GM19193 (cell line): ENCODE data around the gene FBXL14.

Experiments
- POLR2A ChIP-seq: IDR thresholded peaks from 4 replicates; pipeline ENCODE4 v1.6.1; 2011; ENCODE audit not compliant: insufficient read depth, insufficient read length; ENCODE audit errors: extremely low read depth

The FBXL14 gene

DNA sequence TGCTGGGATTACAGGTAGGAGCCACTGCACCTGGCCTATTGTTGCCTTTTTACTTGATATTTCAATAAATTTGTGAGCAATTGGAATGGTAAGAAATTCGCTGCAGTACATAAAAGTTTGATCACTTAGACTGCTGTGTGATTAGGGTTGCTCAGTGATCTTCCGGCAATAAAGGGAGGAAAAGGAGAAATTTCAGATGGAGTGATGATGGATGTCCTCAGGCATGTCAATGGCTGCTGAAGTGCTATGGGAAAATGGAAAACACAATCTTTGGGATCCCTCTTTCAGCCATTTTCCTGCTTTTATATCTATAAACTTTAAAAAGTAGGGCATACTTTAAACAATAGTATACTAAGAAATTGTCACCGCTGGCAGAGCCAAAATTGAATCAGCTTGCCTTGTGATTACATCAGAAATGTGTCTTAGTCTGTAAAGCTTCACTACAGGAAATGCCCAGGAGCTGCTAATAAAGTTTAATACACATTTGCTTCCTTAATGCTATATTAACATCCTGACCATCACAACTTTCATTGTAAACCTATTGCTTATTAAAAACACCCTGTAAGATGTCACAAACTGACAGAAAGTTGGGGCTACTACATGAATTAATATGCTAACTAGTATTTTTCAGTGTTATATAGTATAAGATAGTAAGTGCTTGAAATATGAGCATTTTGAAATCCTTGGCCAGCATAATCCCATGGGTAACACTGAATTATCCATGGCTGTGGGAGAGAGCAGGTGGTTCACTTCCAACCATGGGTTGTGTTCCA is 13.7 kb upstream of the FBXL14 start:
- no peak for TF ChIP-seq POLR2A

- TF ChIP-seq POLR2A: peak; percentile 65
Observed at GRCh38 chr12:1606021-1606622, 11.7 kb upstream of the FBXL14 start.

- no peak for TF ChIP-seq POLR2A
Observed at GRCh38 chr12:1605129-1606020, 11.0 kb upstream of the FBXL14 start.

- TF ChIP-seq POLR2A: no peak
Observed at GRCh38 chr12:1604464-1604863, 10.1 kb upstream of the FBXL14 start.

GRCh38 chr12:1603269-1603993 is 9.1 kb upstream of the FBXL14 start:
- TF ChIP-seq POLR2A: no peak

DNA sequence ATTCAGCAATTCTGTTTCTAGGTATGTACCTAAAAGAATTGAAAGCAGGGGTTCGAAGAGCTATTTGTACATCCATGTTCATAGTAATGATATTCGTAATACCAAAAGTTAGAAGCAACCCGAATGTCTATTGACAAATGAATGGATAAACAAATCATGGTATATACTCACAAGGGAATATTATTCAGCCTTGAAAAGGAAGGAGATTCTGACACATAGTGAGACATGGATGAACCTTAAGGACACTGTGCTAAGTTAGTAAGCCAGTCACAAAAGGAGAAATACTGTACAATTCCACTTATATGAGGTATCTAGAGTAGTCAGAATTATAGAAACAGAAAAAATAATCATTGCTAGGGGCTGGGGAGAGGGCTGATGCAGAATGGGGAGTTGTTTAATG is 4.4 kb upstream of the FBXL14 start:
- no peak for TF ChIP-seq POLR2A

- no peak for TF ChIP-seq POLR2A
Observed at GRCh38 chr12:1595690-1596347, 1.4 kb upstream of the FBXL14 start.

DNA sequence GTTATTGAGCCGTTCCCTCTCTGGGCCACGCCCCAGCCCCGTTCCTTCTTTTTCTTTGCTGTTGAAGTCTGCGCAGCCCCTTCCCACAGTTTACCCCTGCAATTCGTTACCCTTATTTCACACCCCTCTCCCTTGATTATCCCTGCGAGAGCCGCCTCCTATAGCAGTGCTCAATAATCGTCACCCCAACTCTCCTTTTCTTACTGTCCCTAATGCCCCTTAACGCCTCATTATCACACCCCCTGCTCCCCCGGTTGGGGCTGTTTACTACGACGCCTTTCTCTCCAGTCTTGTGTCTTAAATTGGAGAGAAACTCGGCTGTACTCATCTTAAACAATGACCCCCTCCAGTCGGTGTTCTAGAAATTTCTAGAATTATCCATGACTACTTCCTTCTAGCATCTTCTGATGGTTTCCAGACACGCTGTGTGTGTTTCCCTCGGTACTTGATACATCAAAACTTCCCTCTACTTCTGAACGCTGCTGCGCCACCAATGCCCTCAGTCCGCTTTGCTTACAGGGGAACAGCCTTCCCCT is 713 bp upstream of the FBXL14 start:
- TF ChIP-seq POLR2A: no peak

- TF ChIP-seq POLR2A: no peak
Observed at GRCh38 chr12:1594006-1594260, 448 bp downstream of the FBXL14 start.

- TF ChIP-seq POLR2A: peak; percentile 17
Observed at GRCh38 chr12:1593174-1594005, 991 bp downstream of the FBXL14 start.

- peak; percentile 38 for TF ChIP-seq POLR2A
Observed at GRCh38 chr12:1592444-1593173, 1.8 kb downstream of the FBXL14 start.

DNA sequence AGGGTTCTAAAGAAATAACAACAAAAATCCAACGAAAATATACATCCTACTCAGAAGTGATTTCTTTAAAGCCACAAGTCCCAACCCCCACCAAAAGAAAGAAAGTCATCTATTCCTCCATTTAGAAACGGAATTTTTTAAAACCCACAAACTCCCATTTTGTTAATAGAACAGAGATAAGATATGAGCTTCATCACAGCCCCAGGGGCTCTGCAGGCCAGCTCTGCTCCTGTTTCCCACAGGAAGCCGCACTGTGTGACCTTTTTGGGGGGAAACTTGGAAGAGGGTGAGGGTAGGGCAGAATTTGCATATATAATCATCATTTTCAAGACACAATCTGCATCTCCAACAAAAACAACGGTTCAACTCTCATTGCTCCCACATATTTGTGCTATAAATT is 2.8 kb downstream of the FBXL14 start:
- TF ChIP-seq POLR2A: no peak

DNA sequence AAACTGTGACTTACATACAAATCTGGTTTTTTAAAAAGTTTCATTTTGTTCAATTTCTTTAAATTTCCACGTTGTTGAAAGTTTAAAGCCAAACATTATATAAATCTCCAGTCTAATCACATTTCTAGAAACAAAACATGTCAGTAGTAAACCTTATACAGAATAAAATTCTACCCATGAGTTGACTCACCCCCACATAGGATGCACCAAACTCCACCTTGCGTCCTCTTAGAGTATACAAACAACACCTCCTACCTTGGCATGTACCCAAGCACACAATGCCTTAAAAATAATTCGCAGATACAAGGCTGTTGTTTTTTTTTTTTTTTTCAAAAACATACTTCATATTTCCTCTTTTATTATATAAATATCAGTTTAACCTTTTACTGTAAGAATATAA is 3.3 kb downstream of the FBXL14 start:
- TF ChIP-seq POLR2A: no peak
